K562 (cell line): ENCODE data around the gene JUP. TPM values are rescaled to one million over a fixed set of nuclear protein-coding genes. Genes with fewer than 3 reads are reported as not detected.

ENCODE experiments used
- BRD4 ChIP-seq: fragments of 200-600 bp; sonication (generic); IDR thresholded peaks from 2 replicates; pipeline ENCODE4 v1.6.1; 2017; ENCODE audit warnings: inconsistent platforms
- FOXK1 ChIP-seq: sonication (generic); formaldehyde crosslinking; IDR thresholded peaks from 2 replicates; pipeline ENCODE4 v1.8.0; 2022; ENCODE audit warnings: missing genetic modification reagents, mild to moderate bottlenecking, borderline replicate concordance
- GABPB1 ChIP-seq: sonication (generic); formaldehyde crosslinking; IDR thresholded peaks from 2 replicates; pipeline ENCODE4 v1.8.0; 2022; ENCODE audit warnings: mild to moderate bottlenecking, missing genetic modification reagents
- HDAC8 ChIP-seq: fragments of 450-650 bp; IDR thresholded peaks from 2 replicates; pipeline ENCODE4 v1.6.1; 2016; ENCODE audit warnings: mild to moderate bottlenecking, missing genetic modification characterization, moderate library complexity, missing compliant biosample characterization
- PTTG1 ChIP-seq: fragments of 450-650 bp; IDR thresholded peaks from 2 replicates; pipeline ENCODE4 v1.6.1; 2016; ENCODE audit warnings: low read depth, mild to moderate bottlenecking, missing genetic modification characterization, missing compliant biosample characterization
- SMAD4 ChIP-seq: fragments of 250-450 bp; sonication (Bioruptor Pico); conservative IDR thresholded peaks from 2 replicates; pipeline ENCODE4 v1.8.0; 2021; ENCODE audit warnings: inconsistent platforms, mild to moderate bottlenecking, moderate library complexity
- SRSF7 ChIP-seq: fragments of 200-400 bp; formaldehyde crosslinking; optimal IDR thresholded peaks from 2 replicates; pipeline ENCODE3; 2017; ENCODE audit warnings: mild to moderate bottlenecking, low read depth, low read length
- TEAD1 ChIP-seq, 2 experiments: fragments of 450-650 bp in 1 of 2; sonication (generic) in 1 of 2; formaldehyde crosslinking; IDR thresholded peaks; 2 replicates each; pipeline versions ENCODE4 v1.4.0 to v1.8.0; 2020 to 2022; ENCODE audit warnings: mild to moderate bottlenecking in 2 of 2, missing genetic modification reagents in 1 of 2
- ZC3H4 ChIP-seq: sonication (generic); formaldehyde crosslinking; IDR thresholded peaks from 2 replicates; pipeline ENCODE4 v1.9.0; 2021; ENCODE audit warnings: missing genetic modification reagents, borderline replicate concordance
- ZEB2 ChIP-seq: fragments of 450-650 bp; IDR thresholded peaks from 2 replicates; pipeline ENCODE4 v1.6.1; 2016
- ZNF124 ChIP-seq: sonication (generic); formaldehyde crosslinking; IDR thresholded peaks from 2 replicates; pipeline ENCODE4 v1.8.1; 2022; ENCODE audit warnings: missing genetic modification reagents
- ZNF143 ChIP-seq: sonication (generic); formaldehyde crosslinking; IDR thresholded peaks from 2 replicates; pipeline ENCODE4 v1.9.0; 2022; ENCODE audit warnings: mild to moderate bottlenecking, missing genetic modification reagents
- ZNF644 ChIP-seq: fragments of 200-800 bp; sonication (Bioruptor generic); IDR thresholded peaks from 2 replicates; pipeline ENCODE4 v1.6.1; 2016; ENCODE audit warnings: low read depth, missing genetic modification characterization, missing compliant biosample characterization
- polyA plus RNA-seq, 8 experiments: library from polyadenylated mRNA; depleted of rRNA in 4 of 8; stranded (reverse) in 5 of 8; unstranded in 3 of 8; fragments of >200 nt; fragmentation: Nextera tagmentation in 2 of 8; fragmentation: Illumina TruSeq in 1 of 8; extraction: Ambion mirVana in 2 of 8; extraction: Trizol in 1 of 8; gene quantifications; 2 replicates each; pipeline versions ENCODE4 v1.2.1 to v1.2.3, GENCODE V29; 2011 to 2014; ENCODE audit warnings: inconsistent platforms in 1 of 8, missing spikeins in 1 of 8
- total RNA-seq, 7 experiments: library from RNA; depleted of rRNA in 6 of 7; stranded (reverse); fragments of >200 nt in 6 of 7; fragmentation: Illumina TruSeq in 2 of 7; extraction: Trizol in 2 of 7; gene quantifications; 2 replicates each; pipeline versions ENCODE4 v1.2.1 to v1.2.3, GENCODE V29; 2011 to 2021; ENCODE audit warnings: low replicate concordance in 1 of 7
- TF ChIP-seq, protein P1 (sequence below): fragments of 450-650 bp; IDR thresholded peaks from 2 replicates; pipeline ENCODE4 v1.6.1; 2018; ENCODE audit not compliant: partially characterized antibody
- TF ChIP-seq, protein P2 (sequence below), 2 experiments: fragments of 450-650 bp in 1 of 2; sonication (generic) in 1 of 2; formaldehyde crosslinking in 1 of 2; IDR thresholded peaks; 2 replicates each; pipeline versions ENCODE4 v1.7.1 to v1.9.0; 2016 to 2022; ENCODE audit warnings: inconsistent platforms in 1 of 2, mild to moderate bottlenecking in 1 of 2, missing genetic modification reagents in 1 of 2

The JUP gene
- total and polyA plus RNA-seq, 9 of the 15 experiments (the other 6 are each of a cell fraction or from before 2014, with no cell fraction given), result 6.4 to 177 (median 31.2) TPM

GRCh38 chr17:41786227-41787020 lies at the start of gene JUP (continued):
- TF ChIP-seq, protein P1, sequence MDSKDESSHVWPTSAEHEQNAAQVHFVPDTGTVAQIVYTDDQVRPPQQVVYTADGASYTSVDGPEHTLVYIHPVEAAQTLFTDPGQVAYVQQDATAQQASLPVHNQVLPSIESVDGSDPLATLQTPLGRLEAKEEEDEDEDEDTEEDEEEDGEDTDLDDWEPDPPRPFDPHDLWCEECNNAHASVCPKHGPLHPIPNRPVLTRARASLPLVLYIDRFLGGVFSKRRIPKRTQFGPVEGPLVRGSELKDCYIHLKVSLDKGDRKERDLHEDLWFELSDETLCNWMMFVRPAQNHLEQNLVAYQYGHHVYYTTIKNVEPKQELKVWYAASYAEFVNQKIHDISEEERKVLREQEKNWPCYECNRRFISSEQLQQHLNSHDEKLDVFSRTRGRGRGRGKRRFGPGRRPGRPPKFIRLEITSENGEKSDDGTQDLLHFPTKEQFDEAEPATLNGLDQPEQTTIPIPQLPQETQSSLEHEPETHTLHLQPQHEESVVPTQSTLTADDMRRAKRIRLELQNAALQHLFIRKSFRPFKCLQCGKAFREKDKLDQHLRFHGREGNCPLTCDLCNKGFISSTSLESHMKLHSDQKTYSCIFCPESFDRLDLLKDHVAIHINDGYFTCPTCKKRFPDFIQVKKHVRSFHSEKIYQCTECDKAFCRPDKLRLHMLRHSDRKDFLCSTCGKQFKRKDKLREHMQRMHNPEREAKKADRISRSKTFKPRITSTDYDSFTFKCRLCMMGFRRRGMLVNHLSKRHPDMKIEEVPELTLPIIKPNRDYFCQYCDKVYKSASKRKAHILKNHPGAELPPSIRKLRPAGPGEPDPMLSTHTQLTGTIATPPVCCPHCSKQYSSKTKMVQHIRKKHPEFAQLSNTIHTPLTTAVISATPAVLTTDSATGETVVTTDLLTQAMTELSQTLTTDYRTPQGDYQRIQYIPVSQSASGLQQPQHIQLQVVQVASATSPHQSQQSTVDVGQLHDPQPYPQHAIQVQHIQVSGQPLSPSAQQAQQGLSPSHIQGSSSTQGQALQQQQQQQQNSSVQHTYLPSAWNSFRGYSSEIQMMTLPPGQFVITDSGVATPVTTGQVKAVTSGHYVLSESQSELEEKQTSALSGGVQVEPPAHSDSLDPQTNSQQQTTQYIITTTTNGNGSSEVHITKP, result no peak
- TF ChIP-seq ZEB2 (0 out of 2 replicates have a peak, but pooled peaks have one; percentile 8), GABPB1 (no peak), ZNF143 (CRISPR knock-in tag) (0 out of 2 replicates have a peak, but pooled peaks have one; percentile 36), HDAC8 (no peak), SRSF7 (no peak), BRD4 (no peak), ZC3H4 (no peak; the same call in 1 of the 2 replicates), PTTG1 (tag) (no peak), SMAD4 (CRISPR knock-in tag) (peak; percentile 75), TEAD1 (CRISPR knock-in tag; IDR thresholded peaks at IDR 0.05) (peak in 1 of 2 experiments; percentile 27; a peak in 1 of 4 replicates), ZNF124 (no peak), FOXK1 (no peak), ZNF644 (tag) (no peak)
- TF ChIP-seq, protein P2, sequence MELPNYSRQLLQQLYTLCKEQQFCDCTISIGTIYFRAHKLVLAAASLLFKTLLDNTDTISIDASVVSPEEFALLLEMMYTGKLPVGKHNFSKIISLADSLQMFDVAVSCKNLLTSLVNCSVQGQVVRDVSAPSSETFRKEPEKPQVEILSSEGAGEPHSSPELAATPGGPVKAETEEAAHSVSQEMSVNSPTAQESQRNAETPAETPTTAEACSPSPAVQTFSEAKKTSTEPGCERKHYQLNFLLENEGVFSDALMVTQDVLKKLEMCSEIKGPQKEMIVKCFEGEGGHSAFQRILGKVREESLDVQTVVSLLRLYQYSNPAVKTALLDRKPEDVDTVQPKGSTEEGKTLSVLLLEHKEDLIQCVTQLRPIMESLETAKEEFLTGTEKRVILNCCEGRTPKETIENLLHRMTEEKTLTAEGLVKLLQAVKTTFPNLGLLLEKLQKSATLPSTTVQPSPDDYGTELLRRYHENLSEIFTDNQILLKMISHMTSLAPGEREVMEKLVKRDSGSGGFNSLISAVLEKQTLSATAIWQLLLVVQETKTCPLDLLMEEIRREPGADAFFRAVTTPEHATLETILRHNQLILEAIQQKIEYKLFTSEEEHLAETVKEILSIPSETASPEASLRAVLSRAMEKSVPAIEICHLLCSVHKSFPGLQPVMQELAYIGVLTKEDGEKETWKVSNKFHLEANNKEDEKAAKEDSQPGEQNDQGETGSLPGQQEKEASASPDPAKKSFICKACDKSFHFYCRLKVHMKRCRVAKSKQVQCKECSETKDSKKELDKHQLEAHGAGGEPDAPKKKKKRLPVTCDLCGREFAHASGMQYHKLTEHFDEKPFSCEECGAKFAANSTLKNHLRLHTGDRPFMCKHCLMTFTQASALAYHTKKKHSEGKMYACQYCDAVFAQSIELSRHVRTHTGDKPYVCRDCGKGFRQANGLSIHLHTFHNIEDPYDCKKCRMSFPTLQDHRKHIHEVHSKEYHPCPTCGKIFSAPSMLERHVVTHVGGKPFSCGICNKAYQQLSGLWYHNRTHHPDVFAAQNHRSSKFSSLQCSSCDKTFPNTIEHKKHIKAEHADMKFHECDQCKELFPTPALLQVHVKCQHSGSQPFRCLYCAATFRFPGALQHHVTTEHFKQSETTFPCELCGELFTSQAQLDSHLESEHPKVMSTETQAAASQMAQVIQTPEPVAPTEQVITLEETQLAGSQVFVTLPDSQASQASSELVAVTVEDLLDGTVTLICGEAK (IDR thresholded peaks at IDR 0.05), result peak; percentile 10; the same call in 1 of the 2 replicates
- TF ChIP-seq, protein P2 (CRISPR knock-in tag; IDR thresholded peaks at IDR 0.05), result no peak
